Muscle of arm (tissue), 12 donors: Measurements from ENCODE around the gene CNGA2. TPM values are rescaled to one million over a fixed set of nuclear protein-coding genes. Genes with fewer than 3 reads are reported as not detected.
A peak's percentile ranks its signal among the peaks of the same experiment; 100 is the strongest.

ENCODE experiments used
- DNase-seq: peaks from one replicate; pipeline ENCODE4 v3.0.0-alpha.2; 2013
- polyA plus RNA-seq, 12 donors: library from polyadenylated mRNA; unstranded; fragments of 120-200 nt; gene quantifications; one replicate each; pipeline ENCODE4 v1.2.1, GENCODE V29; 2013; ENCODE audit not compliant: insufficient read length in 12 of 12

CNGA2 gene
- polyA plus RNA-seq, 12 donors, result 0.07 TPM; not detected in 11

DNA sequence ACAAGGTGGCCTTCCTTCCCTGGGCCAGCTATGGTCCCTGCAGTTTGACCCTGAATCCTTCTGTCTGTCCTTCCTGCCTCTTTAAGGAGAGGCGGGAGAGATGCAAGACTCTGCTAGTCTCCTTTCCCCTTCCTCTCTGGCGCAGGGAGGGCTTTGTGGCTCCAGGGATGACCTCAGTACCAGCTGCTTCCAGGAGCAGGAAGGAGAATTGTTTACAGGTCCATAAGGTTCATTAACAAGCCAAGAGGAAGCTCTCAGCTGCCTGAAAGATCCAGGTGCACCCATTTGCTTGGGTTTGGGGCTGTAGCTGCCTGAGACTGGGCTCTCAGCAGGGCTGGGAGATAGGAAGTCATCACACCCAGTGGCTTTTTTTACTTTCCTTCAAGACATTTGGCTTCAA lies 22.8 kb upstream of the CNGA2 start:
- DNase-seq, result peak; percentile 62

DNA sequence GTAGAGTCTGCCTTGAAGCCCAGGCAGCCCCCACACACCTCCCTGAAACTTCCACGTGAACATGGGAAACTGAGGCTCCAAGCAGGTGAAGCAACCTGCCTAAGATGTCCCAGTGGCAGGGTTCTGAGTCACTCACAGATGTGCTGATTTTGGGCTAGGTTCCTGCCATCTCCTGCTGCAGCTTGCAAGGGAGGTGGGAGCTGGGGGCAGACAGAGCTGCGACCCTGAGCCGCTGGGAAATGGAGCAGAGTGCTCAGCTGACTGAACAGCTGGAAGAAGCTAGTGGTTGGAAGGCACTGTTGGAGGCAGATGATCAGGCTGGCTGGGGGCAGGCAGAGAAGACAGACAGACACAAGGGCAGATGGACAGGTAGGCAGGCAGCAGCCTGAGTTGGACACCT lies 22.3 kb upstream of the CNGA2 start:
- DNase-seq, result no peak

DNA sequence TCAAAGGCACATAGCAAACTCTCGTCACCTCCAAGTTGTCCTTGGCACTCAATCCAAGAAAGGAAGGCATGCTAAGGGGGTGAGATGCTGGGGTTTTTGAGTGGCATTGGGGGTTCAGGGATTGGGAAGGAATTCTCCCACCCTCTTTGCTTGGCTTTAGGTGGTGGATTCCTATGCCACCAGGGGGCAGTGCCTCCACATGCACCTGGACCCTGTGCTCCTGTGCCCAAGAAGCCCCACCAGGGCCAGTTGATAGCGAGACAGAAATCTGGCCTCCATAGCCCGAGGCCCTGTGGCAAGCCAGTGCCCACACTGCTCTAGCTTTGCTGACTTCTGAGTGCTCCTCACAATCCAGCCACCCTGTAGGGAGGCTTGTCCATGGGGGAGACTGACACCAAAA lies 20.7 kb upstream of the CNGA2 start:
- DNase-seq, result no peak

DNA sequence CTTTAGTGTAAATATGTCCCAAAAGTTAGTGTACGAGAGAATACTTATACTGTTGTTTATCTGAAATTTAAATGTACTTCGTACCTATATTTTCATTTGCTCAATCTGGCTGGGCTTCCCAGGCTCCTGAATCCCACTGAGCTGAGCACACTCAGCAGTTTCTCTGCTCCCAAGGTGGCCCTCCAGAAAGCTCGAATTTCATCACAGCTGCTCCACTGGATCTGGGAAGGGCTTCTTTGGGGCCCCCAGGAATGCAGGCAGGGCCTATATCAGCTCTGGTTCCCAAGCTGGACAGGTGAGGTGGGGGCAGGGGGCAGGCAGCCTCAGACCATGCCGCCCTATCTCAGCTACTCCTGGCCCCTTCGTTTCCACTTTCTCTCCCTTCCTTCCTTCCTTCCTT lies 20.2 kb upstream of the CNGA2 start:
- DNase-seq, result no peak

DNA sequence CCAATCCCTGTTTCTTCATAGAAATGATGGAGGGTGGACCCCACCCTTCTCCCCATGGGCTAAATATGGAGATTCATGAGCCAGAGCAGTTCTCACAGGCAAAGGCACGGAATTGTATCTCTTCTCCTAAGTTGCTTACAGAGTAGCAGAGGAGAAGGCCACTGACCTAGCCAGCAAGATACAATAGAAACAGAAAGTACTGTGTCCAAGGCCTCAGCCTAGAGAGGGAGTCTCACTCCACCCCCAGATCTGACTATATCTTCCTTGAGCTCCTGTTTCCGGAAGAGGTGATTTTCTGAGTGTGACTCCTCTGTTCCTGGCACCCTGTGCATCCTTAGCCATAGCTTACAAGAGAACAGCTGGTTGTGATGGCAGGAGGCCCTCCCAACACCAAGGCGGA lies 18.8 kb upstream of the CNGA2 start, which contains the start of gene FATE1:
TSS of gene FATE1 (plus strand) at position 284 of the 400 bp plus-strand sequence. CDS start at position 369, 85 bp downstream.
- DNase-seq, result no peak

DNA sequence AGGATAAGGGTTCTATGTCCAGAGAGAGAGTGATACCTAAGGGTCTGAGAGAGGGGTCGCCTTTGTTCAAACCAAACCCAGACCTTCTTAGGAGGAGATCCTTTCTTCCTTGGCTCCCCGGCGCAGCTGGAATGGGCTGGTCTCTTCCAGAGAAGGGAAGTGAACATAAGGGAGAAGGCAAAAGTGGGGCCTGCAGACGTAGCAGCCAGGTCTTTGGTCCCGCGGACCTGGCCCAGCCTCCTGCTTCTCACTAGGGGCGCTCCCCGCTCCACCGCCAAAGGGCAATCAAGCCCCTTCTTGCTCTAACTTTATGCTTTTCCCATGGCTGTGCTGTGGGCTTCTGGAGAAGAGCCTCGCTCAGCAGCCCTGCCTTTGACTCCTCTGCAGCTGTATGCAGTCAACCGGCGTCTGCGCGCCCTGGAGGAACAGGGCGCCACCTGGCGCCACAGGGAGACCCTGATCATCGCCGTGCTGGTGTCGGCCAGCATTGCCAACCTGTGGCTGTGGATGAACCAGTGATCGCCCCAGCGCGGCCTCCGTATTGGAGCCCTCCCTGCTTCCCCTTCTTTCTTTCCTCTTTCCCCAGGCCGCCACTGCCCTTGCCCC lies 12.2 kb upstream of the CNGA2 start:
- no peak for DNase-seq

DNA sequence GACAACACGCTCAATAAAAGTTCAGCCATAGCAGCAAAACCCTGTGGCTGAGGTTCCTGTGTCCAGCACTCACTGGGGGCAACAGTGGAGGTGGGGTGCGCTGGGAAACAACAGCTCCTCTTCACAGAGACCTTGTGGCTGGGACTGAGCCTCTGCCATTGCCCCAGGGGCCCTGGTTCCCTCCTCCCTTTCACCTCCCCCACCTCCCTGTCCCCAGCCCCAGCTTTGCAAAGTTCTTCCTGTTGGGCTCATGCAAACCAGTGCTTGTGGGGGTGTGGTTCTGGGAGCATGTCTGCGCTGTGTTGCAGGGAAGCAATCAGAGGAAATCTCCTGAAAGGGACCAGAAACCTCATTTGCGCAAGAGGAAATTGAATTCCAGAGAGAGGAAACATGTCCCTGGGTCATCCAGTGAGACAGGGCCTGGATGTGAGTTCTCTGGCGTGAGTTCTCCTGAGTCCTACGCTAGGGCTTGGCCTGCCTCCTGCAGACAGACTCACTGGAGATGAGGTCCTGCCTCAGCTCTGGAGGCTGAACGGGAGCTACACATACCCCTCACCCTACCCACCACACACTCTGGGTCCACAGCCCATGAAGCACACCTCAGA lies 11.3 kb upstream of the CNGA2 start:
- DNase-seq, result no peak

DNA sequence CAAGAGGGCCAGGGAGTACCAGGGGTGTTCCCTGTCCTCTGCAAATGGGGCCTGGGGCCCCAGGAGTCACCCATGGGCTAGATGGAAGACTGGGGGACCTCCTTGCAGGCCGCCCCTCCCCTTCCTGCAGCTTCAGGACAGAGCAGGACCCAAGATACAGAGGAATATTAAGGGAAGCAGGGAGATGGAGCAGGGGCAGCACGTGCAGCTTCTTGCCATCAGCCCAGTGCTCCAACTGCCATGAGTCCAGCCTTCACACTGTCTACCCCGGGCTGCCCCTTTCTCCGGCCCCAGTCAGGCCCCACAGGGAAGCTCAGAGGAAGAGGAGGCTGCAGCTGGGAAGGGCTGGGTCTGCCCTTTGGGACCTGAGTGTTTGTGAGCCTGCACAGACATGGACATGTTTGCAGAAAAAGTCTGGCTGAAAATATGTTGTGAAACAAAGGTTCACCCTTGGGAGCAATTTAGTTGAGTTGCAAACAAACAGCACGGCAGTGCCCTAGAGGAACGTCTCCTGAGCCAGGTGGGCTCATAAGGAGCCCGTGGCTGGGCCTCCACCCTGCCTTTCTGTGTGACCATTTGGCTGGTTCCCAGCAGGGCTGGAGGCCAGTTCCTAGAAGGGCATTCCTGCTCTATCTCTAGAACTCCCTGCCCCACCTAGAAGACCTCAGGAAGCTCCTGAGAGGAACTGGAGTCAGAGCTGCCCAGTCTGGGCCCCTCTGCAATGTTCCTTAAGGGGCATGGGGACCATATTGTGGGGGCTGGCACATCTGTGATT lies 9.8 kb upstream of the CNGA2 start:
- no peak for DNase-seq

DNA sequence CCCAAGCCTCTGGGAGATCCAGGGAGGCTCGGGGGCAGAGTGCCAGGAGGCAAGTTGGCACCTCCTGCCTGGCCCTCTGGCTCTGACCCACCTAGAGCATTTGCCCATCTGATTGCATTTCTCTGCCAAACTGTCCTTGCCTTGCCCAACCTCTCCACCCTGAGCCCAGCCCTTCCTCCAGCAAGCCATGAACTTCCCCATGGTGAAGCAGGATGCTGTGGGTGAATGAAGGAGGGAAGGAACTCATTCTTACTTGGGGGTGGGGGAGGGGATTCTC lies 9.3 kb upstream of the CNGA2 start:
- DNase-seq, result no peak

DNA sequence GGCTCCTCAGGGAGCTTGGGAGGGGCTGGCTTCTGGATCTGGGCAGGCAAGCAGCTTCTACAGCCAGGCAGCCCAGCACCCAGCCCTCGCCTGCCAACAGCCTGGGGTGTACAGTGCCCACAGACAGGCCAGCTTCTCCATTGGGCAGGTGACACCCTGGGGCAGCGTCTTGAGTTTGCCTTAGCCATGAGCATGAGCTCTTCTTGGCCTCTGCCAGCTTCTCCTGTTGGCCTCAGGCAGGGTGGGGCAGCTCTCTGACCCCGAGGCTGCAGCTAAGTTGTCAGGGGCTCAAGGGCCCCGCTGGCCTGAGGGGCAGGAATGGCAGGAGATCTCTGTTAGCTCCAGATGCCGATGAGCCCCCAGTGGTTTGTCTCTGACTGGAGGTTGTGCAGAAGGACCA lies 7.8 kb upstream of the CNGA2 start:
- DNase-seq, result no peak

DNA sequence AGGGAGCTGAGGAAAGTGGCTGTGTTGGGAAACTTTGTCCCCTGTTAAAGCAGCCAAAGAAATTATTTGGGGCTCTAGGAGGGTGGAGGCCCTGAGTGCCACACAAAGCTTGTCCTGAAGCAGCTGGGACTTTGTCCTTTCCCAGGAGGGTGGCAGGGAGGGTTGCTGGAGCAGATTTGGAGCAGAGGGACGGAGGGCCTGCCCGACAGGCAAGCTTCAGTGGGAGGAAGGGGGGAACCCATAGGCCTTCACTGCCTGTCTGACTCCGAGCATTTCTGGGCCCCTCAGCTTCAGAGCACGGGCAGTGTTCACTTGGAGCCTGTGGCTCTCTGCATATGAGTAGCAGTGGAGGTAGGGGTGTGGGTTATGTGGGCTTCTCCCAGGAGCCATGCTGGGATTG lies 7.2 kb upstream of the CNGA2 start:
- DNase-seq, result no peak

DNA sequence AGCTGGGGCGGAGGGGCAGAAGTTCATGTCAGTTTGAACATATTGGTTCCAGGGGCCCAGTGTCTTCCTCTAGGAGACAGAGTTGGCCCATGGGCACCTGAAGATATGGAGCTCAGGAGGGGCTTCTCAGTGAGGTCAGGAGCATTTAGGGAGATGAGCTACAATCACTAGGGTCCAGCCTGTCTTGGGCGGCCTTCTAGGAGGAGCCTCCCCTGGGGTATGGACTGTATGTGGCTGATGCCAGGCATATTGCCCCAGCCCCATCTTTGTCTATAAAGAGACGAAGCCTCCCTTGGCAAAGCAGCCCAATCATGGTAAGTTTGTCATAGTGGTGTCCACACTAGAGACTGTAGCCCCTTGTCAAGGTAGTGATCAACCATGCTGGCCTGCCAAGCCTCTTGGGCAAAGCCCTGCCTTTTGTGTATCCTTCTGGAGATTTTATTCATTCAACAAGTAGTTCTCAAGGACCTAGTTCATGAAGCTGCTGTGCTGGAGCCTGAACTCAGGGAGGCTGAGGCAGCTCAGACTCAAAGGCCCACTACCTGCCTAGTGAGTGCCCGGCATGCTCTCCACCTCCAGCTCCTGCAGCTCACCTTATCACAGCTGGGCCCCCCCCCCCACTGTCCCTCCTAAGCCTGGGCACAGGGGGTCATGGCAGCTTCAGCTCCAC lies 5.4 kb upstream of the CNGA2 start:
- no peak for DNase-seq

DNA sequence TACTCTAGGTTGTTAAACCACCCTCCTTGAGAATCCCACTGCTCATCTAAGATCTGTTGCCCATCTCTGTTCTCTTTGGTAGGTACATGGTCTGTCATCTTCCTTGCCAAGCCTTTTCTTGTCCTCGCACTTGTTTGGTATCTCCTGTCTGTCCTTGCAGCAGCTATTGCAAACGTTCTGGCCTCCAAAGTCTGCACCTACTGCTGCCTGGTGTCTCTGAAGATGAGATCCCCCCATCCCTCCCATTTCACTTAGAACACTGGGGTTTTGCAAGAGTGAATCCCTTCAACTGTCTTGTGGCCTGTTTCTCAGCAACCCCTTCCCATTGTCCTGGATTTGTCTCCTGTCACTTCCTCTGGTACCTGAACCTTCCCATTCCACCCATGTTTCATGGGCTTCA lies 673 bp downstream of the CNGA2 start:
- no peak for DNase-seq

DNA sequence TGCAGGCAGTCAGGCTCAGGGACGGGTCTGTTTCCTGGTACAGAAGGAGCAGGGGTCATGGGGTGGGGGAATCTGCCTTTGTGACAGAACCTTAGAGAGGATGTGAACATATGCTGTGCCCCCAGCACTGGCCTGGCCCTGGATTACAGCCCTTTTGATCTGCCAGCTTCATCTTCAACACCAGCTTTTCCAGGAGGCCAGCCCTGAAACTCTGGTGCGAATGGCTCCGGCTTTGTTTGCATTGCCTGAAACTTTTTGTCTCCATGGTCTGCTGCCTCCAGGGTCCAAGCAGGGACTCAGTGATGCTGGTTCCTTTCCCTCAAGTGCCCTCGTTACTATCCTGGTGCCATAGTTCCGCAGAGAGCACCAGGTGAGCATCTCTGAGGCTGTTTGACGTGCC lies 2.1 kb downstream of the CNGA2 start:
- DNase-seq, result no peak

DNA sequence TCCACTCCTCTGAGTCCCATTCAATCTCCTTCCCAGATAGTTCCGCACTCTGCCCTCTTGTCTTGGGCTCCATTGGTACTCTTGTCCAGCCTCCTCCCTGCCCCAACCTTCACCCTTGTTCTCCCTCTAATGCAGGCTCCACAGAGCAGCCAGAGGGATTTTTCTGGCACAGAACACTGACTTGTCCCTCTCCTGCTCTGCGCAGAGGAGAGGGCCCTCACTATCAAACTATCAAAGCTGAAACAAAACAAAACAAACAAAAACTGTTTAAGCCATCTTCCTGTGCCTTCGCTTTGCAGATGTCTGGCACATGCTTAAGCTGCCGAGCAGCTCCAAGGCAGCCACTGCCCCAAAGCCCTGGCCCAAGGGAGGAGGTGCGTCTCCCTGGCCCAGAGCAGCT lies 2.9 kb downstream of the CNGA2 start:
- DNase-seq, result no peak

DNA sequence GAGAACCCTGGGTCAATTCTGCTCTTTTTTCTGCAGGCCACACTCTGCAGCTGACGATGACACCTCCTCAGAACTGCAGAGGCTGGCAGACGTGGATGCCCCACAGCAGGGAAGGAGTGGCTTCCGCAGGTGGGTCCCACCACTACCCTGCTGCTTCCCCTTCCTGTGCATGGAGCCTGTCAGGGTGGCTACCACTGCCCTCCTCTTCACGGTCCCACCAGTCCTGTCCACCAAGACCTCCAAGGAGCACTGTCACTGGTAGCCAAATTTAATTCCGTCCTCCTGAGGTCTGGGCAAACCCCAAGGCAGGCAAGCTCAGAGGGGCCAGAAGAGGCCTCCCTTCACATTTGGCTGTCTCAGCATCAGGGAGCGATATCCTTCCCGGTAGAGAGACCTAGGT lies 4.2 kb downstream of the CNGA2 start:
- DNase-seq, result no peak

DNA sequence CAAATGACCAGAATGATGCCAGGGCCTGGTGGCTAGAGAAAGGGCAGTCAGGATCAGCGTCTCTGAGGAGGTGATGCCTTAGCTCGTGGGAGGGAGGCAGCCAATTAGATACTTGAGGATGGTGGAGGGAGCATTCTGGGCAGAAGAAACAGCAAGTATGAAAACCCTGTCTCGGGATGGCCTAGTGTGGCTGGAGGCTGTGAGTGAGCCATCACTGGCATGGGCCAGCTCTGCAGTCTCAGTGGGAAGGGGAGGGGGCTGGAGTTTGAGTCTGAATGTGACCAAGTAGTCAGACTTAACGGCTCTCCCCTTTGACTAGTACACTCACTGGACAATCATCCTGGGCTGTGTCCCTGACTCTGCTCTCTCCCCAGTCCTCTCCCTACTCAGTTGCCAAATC lies 7.1 kb downstream of the CNGA2 start:
- no peak for DNase-seq

DNA sequence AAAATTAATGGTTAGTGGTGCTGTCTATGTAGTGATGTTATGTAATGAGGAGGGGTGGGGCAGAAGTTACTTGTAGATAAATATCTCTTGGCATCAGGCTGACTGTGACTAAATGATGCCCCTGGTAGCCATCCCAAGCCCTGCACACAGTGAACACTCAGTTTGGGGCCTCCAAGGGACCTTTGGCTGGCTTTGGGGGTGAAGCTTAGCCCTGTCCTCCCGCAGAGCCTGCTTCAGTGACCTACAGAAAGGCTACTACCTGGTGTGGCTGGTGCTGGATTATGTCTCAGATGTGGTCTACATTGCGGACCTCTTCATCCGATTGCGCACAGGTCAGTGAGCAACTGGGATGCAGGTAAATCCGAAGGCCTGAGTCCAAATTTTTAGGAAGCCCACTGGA lies 7.8 kb downstream of the CNGA2 start:
- no peak for DNase-seq

DNA sequence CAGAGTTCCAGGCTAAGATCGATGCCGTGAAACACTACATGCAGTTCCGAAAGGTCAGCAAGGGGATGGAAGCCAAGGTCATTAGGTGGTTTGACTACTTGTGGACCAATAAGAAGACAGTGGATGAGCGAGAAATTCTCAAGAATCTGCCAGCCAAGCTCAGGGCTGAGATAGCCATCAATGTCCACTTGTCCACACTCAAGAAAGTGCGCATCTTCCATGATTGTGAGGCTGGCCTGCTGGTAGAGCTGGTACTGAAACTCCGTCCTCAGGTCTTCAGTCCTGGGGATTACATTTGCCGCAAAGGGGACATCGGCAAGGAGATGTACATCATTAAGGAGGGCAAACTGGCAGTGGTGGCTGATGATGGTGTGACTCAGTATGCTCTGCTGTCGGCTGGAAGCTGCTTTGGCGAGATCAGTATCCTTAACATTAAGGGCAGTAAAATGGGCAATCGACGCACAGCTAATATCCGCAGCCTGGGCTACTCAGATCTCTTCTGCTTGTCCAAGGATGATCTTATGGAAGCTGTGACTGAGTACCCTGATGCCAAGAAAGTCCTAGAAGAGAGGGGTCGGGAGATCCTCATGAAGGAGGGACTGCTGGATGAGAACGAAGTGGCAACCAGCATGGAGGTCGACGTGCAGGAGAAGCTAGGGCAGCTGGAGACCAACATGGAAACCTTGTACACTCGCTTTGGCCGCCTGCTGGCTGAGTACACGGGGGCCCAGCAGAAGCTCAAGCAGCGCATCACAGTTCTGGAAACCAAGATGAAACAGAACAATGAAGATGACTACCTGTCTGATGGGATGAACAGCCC lies 9.3 kb downstream of the CNGA2 start:
- DNase-seq, result no peak

DNA sequence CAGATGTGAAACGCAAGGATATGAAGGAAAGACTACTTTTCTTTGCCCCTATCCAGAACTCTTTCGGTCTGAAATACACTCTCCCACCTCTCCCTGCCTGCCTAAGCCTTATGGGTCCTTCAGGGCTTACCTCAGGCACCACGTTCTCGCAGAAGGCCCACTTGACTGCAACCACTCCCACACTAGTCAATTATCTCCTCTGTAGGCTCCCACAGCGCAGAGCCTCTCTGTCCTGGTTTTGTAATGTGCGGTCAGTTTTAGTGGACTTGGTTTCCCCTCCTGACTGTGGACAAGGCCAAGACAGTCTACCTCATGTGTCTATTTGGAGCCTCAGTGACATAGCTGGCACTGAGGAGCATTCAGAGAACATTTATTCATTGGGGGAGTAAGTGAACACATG lies 11.1 kb downstream of the CNGA2 start:
- DNase-seq, result no peak

DNA sequence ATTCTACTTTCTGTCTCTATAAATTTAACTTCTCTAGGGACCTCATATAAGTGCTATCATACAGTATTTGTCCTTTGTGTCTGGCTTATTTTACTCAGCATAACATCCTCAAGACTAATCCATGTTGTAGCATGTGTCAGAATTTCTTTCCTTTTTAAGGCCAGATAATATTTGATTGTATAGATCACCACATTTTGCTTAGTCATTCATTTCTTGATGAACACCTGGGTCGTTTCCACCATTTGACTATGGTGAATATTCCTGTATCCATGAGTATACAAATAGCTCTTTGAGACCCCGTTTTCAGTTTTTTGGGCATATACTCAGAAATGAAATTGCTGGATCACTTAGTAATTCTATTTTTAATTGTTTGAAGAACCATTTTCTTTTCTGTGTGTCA lies 12.0 kb downstream of the CNGA2 start:
- DNase-seq, result no peak

DNA sequence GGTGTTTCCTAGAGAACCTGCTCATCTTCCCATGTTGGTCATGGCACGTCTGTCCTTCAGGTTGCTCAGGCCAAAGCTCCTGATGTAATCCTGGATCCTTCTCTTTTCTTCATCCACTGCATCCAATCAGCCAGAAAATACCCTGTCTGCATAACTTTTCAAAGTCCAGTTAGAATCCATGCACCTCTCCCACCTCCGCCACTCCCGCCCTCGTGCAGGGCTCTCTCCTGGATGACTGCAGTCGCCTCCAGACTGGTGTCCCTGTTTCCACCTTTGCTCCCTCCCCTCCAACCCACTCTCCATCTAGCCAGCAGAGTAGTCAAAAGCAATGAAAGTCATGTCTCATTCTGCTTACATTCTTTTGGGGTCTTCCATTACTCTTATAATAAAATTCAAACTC lies 16.0 kb downstream of the CNGA2 start:
- no peak for DNase-seq
